Activated CD4-positive, alpha-beta memory T cell treated with anti-CD3 and anti-CD28 coated beads for 36 hours (primary cell): ENCODE measurements around the gene MRPS18B. TPM values are rescaled to one million over a fixed set of nuclear protein-coding genes. Genes with fewer than 3 reads are reported as not detected.

ENCODE experiments used
- CTCF ChIA-PET: fragments of 350-600 bp; sonication (Branson Sonifier 250); formaldehyde crosslinking; loops from one replicate; lab custom pipeline; 2021; ENCODE audit warnings: antibody characterized with exemption, inconsistent platforms; lab: Charles Lee
- POLR2A ChIA-PET: fragments of 350-600 bp; sonication (Branson Sonifier 250); formaldehyde crosslinking; loops from one replicate; lab custom pipeline; 2021; ENCODE audit warnings: antibody characterized with exemption; lab: Charles Lee
- DNase-seq: peaks from one replicate; pipeline ENCODE4 v3.0.0-alpha.2; 2020
- H3K27ac Mint-ChIP-seq: one replicate; pipeline ENCODE4 v1.8.0; 2021; ENCODE audit warnings: mixed read lengths
- H3K27me3 Mint-ChIP-seq: one replicate; pipeline ENCODE4 v1.8.0; 2021; ENCODE audit warnings: mixed read lengths
- H3K36me3 Mint-ChIP-seq: one replicate; pipeline ENCODE4 v1.8.0; 2021; ENCODE audit warnings: mixed read lengths
- H3K4me1 Mint-ChIP-seq: one replicate; pipeline ENCODE4 v1.8.0; 2021; ENCODE audit warnings: low read depth, mixed read lengths
- H3K4me3 Mint-ChIP-seq: one replicate; pipeline ENCODE4 v1.8.0; 2021; ENCODE audit warnings: mild to moderate bottlenecking, mixed read lengths
- H3K9me3 Mint-ChIP-seq: one replicate; pipeline ENCODE4 v1.8.0; 2021; ENCODE audit warnings: mixed read lengths
- intact Hi-C: fragments of 100-400 bp; cut with micrococcal nuclease; formaldehyde crosslinking; loops from one replicate; pipeline ENCODE4 v1.15.1; 2023
- total RNA-seq, 2 experiments: library from RNA; stranded (reverse); gene quantifications; one replicate each; pipeline ENCODE4 v1.2.3, GENCODE V29; 2021

Gene MRPS18B
- total RNA-seq, result 10 to 100 TPM; 90.9 to 95.3 TPM

- H3K4me3 Mint-ChIP-seq, result peak within 1 kb of the TSS; percentile 97
- intact Hi-C loops, result loop anchor here (1.0 to 5.0 kb wide), 15 partner anchors 9 to 880 kb away; partner anchors contain the start of genes ABCF1, ATAT1, C6orf136 and DHX16
- H3K9me3 Mint-ChIP-seq, result no peaks in the 10 kb centered on the region
- POLR2A ChIA-PET, result interaction anchor here (0.6 to 1.8 kb wide), 20 partner anchors 9 to 924 kb away, joined by 3 to 11 read pairs (median 4); partner anchors contain the start of genes ABCF1, ATAT1, DDX39B and MDC1
- DNase-seq, result peak; percentile 98
- peaks cover 42% of the 10 kb centered on the region for H3K4me1 Mint-ChIP-seq
- H3K27me3 Mint-ChIP-seq, result peaks cover 5% of the 10 kb centered on the region
- CTCF ChIA-PET, result interaction anchor here (0.7 to 2.4 kb wide), 10 partner anchors 9 to 161 kb away, joined by 3 to 17 read pairs (median 4); partner anchors contain the start of genes ATAT1 and DHX16
- H3K27ac Mint-ChIP-seq, result peak within 1 kb of the TSS; percentile 98
- peaks cover 68% of the 10 kb centered on the region for H3K36me3 Mint-ChIP-seq
Observed at GRCh38 chr6:30617565-30618269, at the start of gene MRPS18B. TSS of gene MRPS18B (plus strand) at chr6:30617840. CDS start at chr6:30617866, 26 bp downstream.

GRCh38 chr6:30568245-30568644 is 49.4 kb upstream of the MRPS18B start:
- intact Hi-C loops, result loop anchor here (10.0 kb wide), 1 partner anchor 1167 kb away; the partner anchor contains the start of gene CLIC1
- Mint-ChIP-seq H3K27ac (no peak overlapping the region), H3K27me3 (no peaks in the 10 kb centered on the region), H3K4me1 (peaks cover 46% of the 10 kb centered on the region), H3K9me3 (no peaks in the 10 kb centered on the region), H3K4me3 (no peak overlapping the region), H3K36me3 (peaks cover 9% of the 10 kb centered on the region)
- ChIA-PET CTCF (interaction anchor here (1.8 kb wide), 1 partner anchor 85 kb away, joined by 4 read pairs; no protein-coding TSS in a partner anchor), POLR2A (interaction anchor here (3.7 kb wide), 1 partner anchor 10 kb away, joined by 28 read pairs; the partner anchor contains the start of genes GNL1 and PRR3)
- DNase-seq, result peak; percentile 70

GRCh38 chr6:30570263-30570662 is 47.4 kb upstream of the MRPS18B start:
- no peak overlapping the region for H3K27ac Mint-ChIP-seq
- intact Hi-C loops, result loop anchor here (2.0 to 5.0 kb wide), 2 partner anchors 112 to 147 kb away; partner anchors contain the start of gene MDC1
- peaks cover 60% of the 10 kb centered on the region for H3K4me1 Mint-ChIP-seq
- POLR2A ChIA-PET, result interaction anchor here (0.6 to 3.7 kb wide), 6 partner anchors 12 to 104 kb away, joined by 3 to 28 read pairs (median 4); partner anchors contain the start of genes GNL1 and PRR3
- CTCF ChIA-PET, result interaction anchor here (1.0 to 2.1 kb wide), 8 partner anchors 13 to 56 kb away, joined by 3 to 15 read pairs (median 6); partner anchors contain the start of genes ATAT1 and PRR3
- peaks cover 12% of the 10 kb centered on the region for H3K36me3 Mint-ChIP-seq
- H3K27me3 Mint-ChIP-seq, result no peaks in the 10 kb centered on the region
- no peak for DNase-seq
- no peaks in the 10 kb centered on the region for H3K9me3 Mint-ChIP-seq
- peak overlapping the region; percentile 94 for H3K4me3 Mint-ChIP-seq

- Mint-ChIP-seq H3K27ac (peak overlapping the region; percentile 86), H3K27me3 (no peaks in the 10 kb centered on the region), H3K9me3 (no peaks in the 10 kb centered on the region), H3K4me3 (peak overlapping the region; percentile 94), H3K4me1 (peaks cover 60% of the 10 kb centered on the region), H3K36me3 (peaks cover 11% of the 10 kb centered on the region)
- CTCF ChIA-PET, result interaction anchor here (0.9 to 2.1 kb wide), 9 partner anchors 14 to 117 kb away, joined by 3 to 15 read pairs (median 5); partner anchors contain the start of gene PRR3
- intact Hi-C loops, result loop anchor here (1.0 to 5.0 kb wide), 4 partner anchors 14 to 146 kb away; partner anchors contain the start of genes GNL1, MDC1, MRPS18B and PPP1R10
- POLR2A ChIA-PET, result interaction anchor here (0.9 to 3.7 kb wide), 12 partner anchors 13 to 164 kb away, joined by 3 to 28 read pairs (median 4); partner anchors contain the start of genes GNL1, MRPS18B, PPP1R10 and PRR3
- DNase-seq, result no peak
Observed at GRCh38 chr6:30570740-30571074, 46.9 kb upstream of the MRPS18B start.

GRCh38 chr6:30571075-30571761 is 46.4 kb upstream of the MRPS18B start, which contains the start of gene ABCF1:
TSS of gene ABCF1 (plus strand) at chr6:30571442. CDS start at chr6:30571488, 46 bp downstream.
- H3K4me3 Mint-ChIP-seq, result peak within 1 kb of the TSS; percentile 94
- no peaks in the 10 kb centered on the region for H3K27me3 Mint-ChIP-seq
- intact Hi-C loops, result loop anchor here (1.0 to 5.0 kb wide), 4 partner anchors 15 to 146 kb away; partner anchors contain the start of genes GNL1, MDC1, MRPS18B and PPP1R10
- no peaks in the 10 kb centered on the region for H3K9me3 Mint-ChIP-seq
- ChIA-PET POLR2A (interaction anchor here (0.6 to 3.7 kb wide), 13 partner anchors 13 to 164 kb away, joined by 3 to 28 read pairs (median 3); partner anchors contain the start of genes GNL1, MRPS18B, PPP1R10 and PRR3), CTCF (interaction anchor here (0.7 to 2.1 kb wide), 9 partner anchors 14 to 118 kb away, joined by 3 to 15 read pairs (median 4); partner anchors contain the start of gene PRR3)
- DNase-seq, result peak; percentile 99
- H3K4me1 Mint-ChIP-seq, result peaks cover 60% of the 10 kb centered on the region
- H3K36me3 Mint-ChIP-seq, result peaks cover 11% of the 10 kb centered on the region
- peak within 1 kb of the TSS; percentile 94 for H3K27ac Mint-ChIP-seq

GRCh38 chr6:30571762-30572082 is 45.9 kb upstream of the MRPS18B start:
- H3K9me3 Mint-ChIP-seq, result no peaks in the 10 kb centered on the region
- peaks cover 64% of the 10 kb centered on the region for H3K4me1 Mint-ChIP-seq
- H3K27me3 Mint-ChIP-seq, result no peaks in the 10 kb centered on the region
- CTCF ChIA-PET, result interaction anchor here (0.7 to 2.1 kb wide), 9 partner anchors 15 to 118 kb away, joined by 3 to 15 read pairs (median 4); partner anchors contain the start of gene PRR3
- H3K27ac Mint-ChIP-seq, result peak overlapping the region; percentile 94
- H3K36me3 Mint-ChIP-seq, result peaks cover 15% of the 10 kb centered on the region
- no peak for DNase-seq
- intact Hi-C loops, result loop anchor here (1.0 to 5.0 kb wide), 4 partner anchors 15 to 145 kb away; partner anchors contain the start of genes GNL1, MDC1, MRPS18B and PPP1R10
- POLR2A ChIA-PET, result interaction anchor here (0.6 to 3.7 kb wide), 12 partner anchors 14 to 163 kb away, joined by 3 to 28 read pairs (median 4); partner anchors contain the start of genes GNL1, MRPS18B, PPP1R10 and PRR3
- H3K4me3 Mint-ChIP-seq, result peak overlapping the region; percentile 94

- H3K27ac Mint-ChIP-seq, result peak overlapping the region; percentile 94
- H3K4me3 Mint-ChIP-seq, result peak overlapping the region; percentile 94
- no peaks in the 10 kb centered on the region for H3K27me3 Mint-ChIP-seq
- ChIA-PET POLR2A (no interaction called here), CTCF (no interaction called here)
- peaks cover 19% of the 10 kb centered on the region for H3K36me3 Mint-ChIP-seq
- peaks cover 66% of the 10 kb centered on the region for H3K4me1 Mint-ChIP-seq
- no peaks in the 10 kb centered on the region for H3K9me3 Mint-ChIP-seq
- intact Hi-C loops, result loop anchor here (5.0 kb wide), 1 partner anchor 110 kb away; no protein-coding TSS in a partner anchor
- DNase-seq, result no peak
Observed at GRCh38 chr6:30572148-30572547, 45.5 kb upstream of the MRPS18B start.

GRCh38 chr6:30573113-30573512 is 44.5 kb upstream of the MRPS18B start:
- DNase-seq, result no peak
- Mint-ChIP-seq H3K9me3 (no peaks in the 10 kb centered on the region), H3K4me1 (peaks cover 70% of the 10 kb centered on the region), H3K27me3 (no peaks in the 10 kb centered on the region), H3K36me3 (peaks cover 28% of the 10 kb centered on the region), H3K4me3 (peak overlapping the region; percentile 94), H3K27ac (peak overlapping the region; percentile 53)
- CTCF ChIA-PET, result interaction anchor here (0.9 to 2.3 kb wide), 5 partner anchors 24 to 157 kb away, joined by 3 to 10 read pairs (median 4); no protein-coding TSS in a partner anchor
- intact Hi-C loops, result loop anchor here (5.0 kb wide), 1 partner anchor 109 kb away; no protein-coding TSS in a partner anchor
- POLR2A ChIA-PET, result no interaction called here

- ChIA-PET POLR2A (interaction anchor here (1.2 kb wide), 2 partner anchors 35 to 37 kb away, joined by 3 read pairs; no protein-coding TSS in a partner anchor), CTCF (interaction anchor here (0.6 to 2.9 kb wide), 9 partner anchors 9 to 244 kb away, joined by 3 to 12 read pairs (median 5); no protein-coding TSS in a partner anchor)
- Mint-ChIP-seq H3K4me3 (no peak overlapping the region), H3K27ac (no peak overlapping the region), H3K27me3 (no peaks in the 10 kb centered on the region), H3K36me3 (peaks cover 59% of the 10 kb centered on the region), H3K4me1 (peaks cover 30% of the 10 kb centered on the region), H3K9me3 (no peaks in the 10 kb centered on the region)
- intact Hi-C loops, result no loop called here
- DNase-seq, result no peak
Observed at GRCh38 chr6:30578051-30578450, 39.6 kb upstream of the MRPS18B start.

- Mint-ChIP-seq H3K27ac (no peak overlapping the region), H3K36me3 (peaks cover 67% of the 10 kb centered on the region)
Observed at GRCh38 chr6:30583921-30584320, 33.7 kb upstream of the MRPS18B start.

More at GRCh38 chr6:30583921-30584320, 33.7 kb upstream of the MRPS18B start:
- DNase-seq, result no peak
- H3K4me3 Mint-ChIP-seq, result no peak overlapping the region
- no peaks in the 10 kb centered on the region for H3K4me1 Mint-ChIP-seq
- H3K27me3 Mint-ChIP-seq, result no peaks in the 10 kb centered on the region
- no peaks in the 10 kb centered on the region for H3K9me3 Mint-ChIP-seq
- CTCF ChIA-PET, result interaction anchor here (0.8 to 2.3 kb wide), 4 partner anchors 12 to 42 kb away, joined by 3 to 9 read pairs (median 6); no protein-coding TSS in a partner anchor
- intact Hi-C loops, result no loop called here
- POLR2A ChIA-PET, result interaction anchor here (0.6 to 3.3 kb wide), 2 partner anchors 14 to 24 kb away, joined by 5 to 11 read pairs; no protein-coding TSS in a partner anchor
